Chondrocyte (in vitro differentiated cells): ENCODE measurements around the gene RBM38. TPM values are rescaled to one million over a fixed set of nuclear protein-coding genes. Genes with fewer than 3 reads are reported as not detected.

Experiments
- DNase-seq: peaks from one replicate; pipeline ENCODE4 v3.0.0; 2021; ENCODE audit warnings: mixed read lengths, low spot score
- H3K27ac Mint-ChIP-seq: one replicate; pipeline ENCODE4 v1.8.0; 2021; ENCODE audit warnings: mild to moderate bottlenecking, moderate library complexity, mixed read lengths; ENCODE audit not compliant: unreplicated experiment
- H3K27me3 Mint-ChIP-seq: 2 replicates; pipeline ENCODE4 v1.8.0; 2021; ENCODE audit warnings: low read depth, mixed read lengths
- H3K36me3 Mint-ChIP-seq: 2 replicates; pipeline ENCODE4 v1.8.0; 2021; ENCODE audit warnings: low read depth, mixed read lengths
- H3K4me1 Mint-ChIP-seq: 2 replicates; pipeline ENCODE4 v1.8.0; 2021; ENCODE audit warnings: low read depth, mild to moderate bottlenecking, mixed read lengths
- H3K4me3 Mint-ChIP-seq: one replicate; pipeline ENCODE4 v1.8.0; 2021; ENCODE audit warnings: mild to moderate bottlenecking, moderate library complexity, mixed read lengths; ENCODE audit not compliant: unreplicated experiment
- H3K9me3 Mint-ChIP-seq: 2 replicates; pipeline ENCODE4 v1.8.0; 2021; ENCODE audit warnings: low read depth, mixed read lengths
- total RNA-seq: library from RNA; stranded (reverse); gene quantifications from 3 replicates; pipeline ENCODE4 v1.2.1, GENCODE V29; 2021
- TF ChIP-seq, protein P1 (sequence below): fragments of 200-600 bp; sonication (generic); IDR thresholded peaks from 2 replicates; pipeline ENCODE4 v1.5.0; 2021; ENCODE audit warnings: antibody characterized with exemption, mild to moderate bottlenecking, moderate library complexity

The RBM38 gene
- total RNA-seq, 1 donor from 2014 or later: 11.2 TPM

DNA sequence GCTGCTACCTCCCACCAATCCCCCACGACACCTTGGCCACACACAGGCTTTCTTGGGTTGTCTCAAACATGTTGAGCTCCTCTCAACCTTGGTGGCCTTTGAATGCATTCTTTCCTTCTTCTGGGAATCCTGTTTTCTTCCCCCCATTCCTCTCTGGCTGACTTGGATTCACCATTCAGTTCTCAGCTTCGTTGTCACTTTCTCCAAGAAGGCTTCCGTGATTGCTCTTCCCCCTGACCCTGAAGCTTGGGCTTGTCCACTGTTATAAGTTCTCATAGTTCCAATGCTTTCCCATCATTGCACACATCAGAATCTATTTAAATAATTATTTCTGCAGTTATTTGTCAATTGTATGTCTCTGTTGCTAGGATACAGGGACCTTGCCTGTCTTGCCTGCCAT, 64.2 kb downstream of the RBM38 start:
- Mint-ChIP-seq H3K4me3 (no peak overlapping the region), H3K4me1 (peaks cover 5% of the 10 kb centered on the region), H3K27me3 (peaks cover 23% of the 10 kb centered on the region), H3K9me3 (no peaks in the 10 kb centered on the region), H3K27ac (no peak overlapping the region), H3K36me3 (no peaks in the 10 kb centered on the region)
- no peak for DNase-seq
- TF ChIP-seq, protein P1, sequence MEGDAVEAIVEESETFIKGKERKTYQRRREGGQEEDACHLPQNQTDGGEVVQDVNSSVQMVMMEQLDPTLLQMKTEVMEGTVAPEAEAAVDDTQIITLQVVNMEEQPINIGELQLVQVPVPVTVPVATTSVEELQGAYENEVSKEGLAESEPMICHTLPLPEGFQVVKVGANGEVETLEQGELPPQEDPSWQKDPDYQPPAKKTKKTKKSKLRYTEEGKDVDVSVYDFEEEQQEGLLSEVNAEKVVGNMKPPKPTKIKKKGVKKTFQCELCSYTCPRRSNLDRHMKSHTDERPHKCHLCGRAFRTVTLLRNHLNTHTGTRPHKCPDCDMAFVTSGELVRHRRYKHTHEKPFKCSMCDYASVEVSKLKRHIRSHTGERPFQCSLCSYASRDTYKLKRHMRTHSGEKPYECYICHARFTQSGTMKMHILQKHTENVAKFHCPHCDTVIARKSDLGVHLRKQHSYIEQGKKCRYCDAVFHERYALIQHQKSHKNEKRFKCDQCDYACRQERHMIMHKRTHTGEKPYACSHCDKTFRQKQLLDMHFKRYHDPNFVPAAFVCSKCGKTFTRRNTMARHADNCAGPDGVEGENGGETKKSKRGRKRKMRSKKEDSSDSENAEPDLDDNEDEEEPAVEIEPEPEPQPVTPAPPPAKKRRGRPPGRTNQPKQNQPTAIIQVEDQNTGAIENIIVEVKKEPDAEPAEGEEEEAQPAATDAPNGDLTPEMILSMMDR: no peak

DNA sequence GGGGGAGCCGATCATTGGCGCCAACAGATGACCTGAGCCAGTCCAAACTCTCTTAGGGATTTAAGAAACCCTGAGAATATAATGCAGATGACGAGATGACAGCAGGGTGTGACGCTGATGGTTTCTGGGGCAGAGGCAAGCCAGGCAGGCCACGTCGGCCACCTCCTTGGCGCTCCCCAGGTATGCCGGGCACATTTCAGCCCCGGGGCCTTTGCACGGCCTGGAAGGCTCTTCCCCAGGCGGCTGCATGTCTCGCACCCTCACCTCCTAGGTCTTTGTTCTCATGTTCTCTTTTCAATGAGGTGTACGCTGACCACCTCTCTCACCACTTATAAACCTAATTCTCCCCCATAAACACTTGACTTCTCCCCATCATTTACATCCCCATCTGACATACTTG, 64.9 kb downstream of the RBM38 start:
- H3K27me3 Mint-ChIP-seq: peaks cover 19% of the 10 kb centered on the region
- TF ChIP-seq, protein P1: no peak
- H3K27ac Mint-ChIP-seq: no peak overlapping the region
- DNase-seq: no peak
- H3K9me3 Mint-ChIP-seq: no peaks in the 10 kb centered on the region
- H3K4me1 Mint-ChIP-seq: peaks cover 5% of the 10 kb centered on the region
- no peaks in the 10 kb centered on the region for H3K36me3 Mint-ChIP-seq
- no peak overlapping the region for H3K4me3 Mint-ChIP-seq

DNA sequence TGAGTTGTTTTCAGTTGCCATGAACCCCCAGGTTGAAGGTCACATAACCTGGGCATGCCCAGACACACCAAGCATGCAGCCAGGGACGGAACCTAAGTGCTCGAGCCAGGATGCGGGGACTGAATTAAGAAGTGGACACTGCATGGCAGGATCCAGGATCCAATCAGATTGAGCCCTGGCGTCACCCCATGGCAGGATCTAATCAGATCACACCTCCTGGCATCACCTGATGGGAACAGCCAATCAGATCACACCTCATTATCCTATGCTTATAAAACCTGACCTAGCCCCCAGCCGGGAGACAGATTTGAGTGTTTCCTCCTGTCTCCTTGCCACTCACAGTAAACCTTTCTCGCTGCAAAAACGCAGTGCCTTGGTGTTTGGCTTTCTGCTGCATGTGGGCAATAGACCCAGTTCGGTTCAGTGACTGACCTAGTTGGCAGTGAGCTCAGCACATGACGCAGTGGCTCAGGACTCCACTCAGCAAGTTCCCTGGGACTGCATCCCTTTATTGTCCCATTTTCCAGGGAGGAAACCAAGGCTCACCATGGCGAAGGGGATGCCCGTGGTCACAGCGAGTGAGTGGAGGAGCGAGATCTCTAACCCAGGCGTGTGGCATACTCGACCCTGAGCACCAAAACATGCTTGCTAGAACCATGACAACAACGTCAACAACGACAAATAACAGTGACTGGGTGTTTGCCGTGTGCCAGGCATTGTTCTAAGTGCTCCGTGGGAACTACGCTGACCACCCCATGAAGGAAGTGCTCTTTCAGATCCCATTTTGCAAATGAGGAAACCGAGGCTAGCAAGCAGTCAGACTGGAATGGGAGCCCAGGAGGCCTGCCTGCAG, 66.3 kb downstream of the RBM38 start:
- no peak for DNase-seq
- no peak overlapping the region for H3K27ac Mint-ChIP-seq
- no peak overlapping the region for H3K4me3 Mint-ChIP-seq
- H3K9me3 Mint-ChIP-seq: no peaks in the 10 kb centered on the region
- peaks cover 5% of the 10 kb centered on the region for H3K4me1 Mint-ChIP-seq
- H3K27me3 Mint-ChIP-seq: peaks cover 12% of the 10 kb centered on the region
- no peaks in the 10 kb centered on the region for H3K36me3 Mint-ChIP-seq
- TF ChIP-seq, protein P1: no peak

DNA sequence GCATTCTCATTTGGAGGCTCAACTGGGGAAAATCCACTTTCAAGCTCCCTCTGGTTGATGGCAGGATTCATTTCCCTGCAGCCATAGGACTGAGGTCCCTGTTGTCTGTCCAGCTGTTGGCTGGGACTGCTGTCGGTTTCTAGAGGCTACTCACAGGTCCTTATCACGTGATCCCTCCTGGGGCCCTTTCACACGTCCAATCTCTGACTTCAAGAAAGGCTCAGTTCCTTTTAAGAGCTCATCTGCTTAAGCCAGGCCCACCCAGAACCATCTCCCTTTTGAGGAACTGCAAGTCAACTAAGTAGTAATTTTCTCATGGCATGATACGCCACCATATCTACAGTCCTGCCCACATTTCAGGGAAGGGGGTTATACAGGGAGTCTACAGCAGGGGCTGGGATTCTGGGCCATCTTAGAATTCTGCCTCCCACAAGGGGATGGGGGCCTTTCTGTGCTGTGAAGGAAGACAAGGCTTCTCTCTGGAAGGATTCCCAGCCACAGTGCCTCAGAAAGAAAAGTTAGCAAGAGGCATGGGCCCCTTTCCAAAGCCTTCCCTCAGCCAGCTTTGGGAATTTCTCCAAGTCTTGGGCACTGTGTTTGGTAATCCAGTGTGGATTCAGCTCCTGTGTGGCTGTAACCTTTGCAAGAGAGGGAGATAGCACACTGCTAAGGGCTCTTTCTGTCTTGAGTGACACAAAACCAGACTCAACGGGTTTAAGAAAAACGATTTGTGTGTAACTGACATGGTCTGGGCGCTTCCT, 67.4 kb downstream of the RBM38 start:
- Mint-ChIP-seq H3K9me3 (no peaks in the 10 kb centered on the region), H3K4me1 (peaks cover 5% of the 10 kb centered on the region), H3K27ac (no peak overlapping the region), H3K36me3 (no peaks in the 10 kb centered on the region), H3K4me3 (no peak overlapping the region), H3K27me3 (peaks cover 10% of the 10 kb centered on the region)
- TF ChIP-seq, protein P1: no peak
- DNase-seq: no peak

Other genes with a start within 250 kb of the RBM38 start
- gene BMP7, start 124.8 kb upstream of the RBM38 start, total RNA-seq: not detected in 3 replicates
- gene SPO11, start 61.6 kb upstream of the RBM38 start, total RNA-seq: not detected in 3 replicates
- gene RAE1, start 40.1 kb upstream of the RBM38 start, total RNA-seq: 17.6 to 22.3 TPM (median 19.0 TPM) in 3 replicates
- gene CTCFL, start 133.7 kb downstream of the RBM38 start, total RNA-seq: not detected in 3 replicates
- gene PCK1, start 169.7 kb downstream of the RBM38 start, total RNA-seq: not detected in 3 replicates
- not detected in 3 replicates for gene ZBP1, start 229.0 kb downstream of the RBM38 start, total RNA-seq